ENCODE measurements around the gene KIF5C.

KIF5C gene

DNA sequence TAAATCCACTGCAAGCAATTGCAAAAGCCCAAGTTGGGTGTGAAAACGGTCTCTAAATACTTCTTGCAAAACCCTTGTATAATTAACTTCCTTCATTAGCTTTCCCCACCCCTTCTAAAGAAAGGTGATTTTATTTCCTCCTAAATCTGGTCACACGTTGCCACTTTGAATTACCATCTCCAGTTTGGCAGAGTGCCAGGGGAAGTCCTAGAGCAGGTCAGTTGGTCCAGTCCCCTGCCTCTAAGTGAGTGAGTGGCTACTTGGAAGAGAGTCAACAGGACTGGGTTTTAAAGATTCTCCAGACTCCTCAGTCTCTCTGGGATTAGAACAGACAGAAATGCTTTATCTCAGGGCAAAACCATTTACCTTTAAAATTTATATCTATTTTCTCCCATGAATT is 144.7 kb downstream of the KIF5C start:
- DNase-seq (ENCODE audit: low spot score) = no peak
- Histone ChIP-seq H3K14ac (ENCODE audit: low read length) (no peak overlapping the region), H3K9me3 (replicated peaks in 1 of 2; ENCODE audit: control insufficient read depth in 2 of 2, insufficient read depth in 1 of 2, low read depth in 1 of 2, low read length in 2 of 2) (no peaks in the 10 kb centered on the region), H3K18ac (ENCODE audit: low read length) (no peak overlapping the region), H3K4me2 (ENCODE audit: insufficient read depth, low read length, poor library complexity, severe bottlenecking) (no peak overlapping the region), H3K23ac (ENCODE audit: low read depth, low read length, poor library complexity) (no peak overlapping the region), H4K8ac (ENCODE audit: low read depth, low read length) (no peak overlapping the region), H2AK5ac (ENCODE audit: low read depth, low read length) (no peak overlapping the region), H3K27ac (replicated peaks; ENCODE audit: low read length) (no peak overlapping the region), H3K36me3 (replicated peaks in 1 of 2; ENCODE audit: control insufficient read depth in 2 of 2, insufficient read depth in 2 of 2, low read length in 2 of 2) (peaks cover 14 to 85% of the 10 kb centered on the region in 2 donors), H3K4me3 (ENCODE audit: low read length in 2 of 2) (no peak overlapping the region), H3K79me1 (ENCODE audit: low read depth, low read length) (no peaks in the 10 kb centered on the region), H2BK5ac (ENCODE audit: low read length) (no peak overlapping the region), H2BK120ac (ENCODE audit: low read depth, low read length) (no peak overlapping the region), H2BK15ac (ENCODE audit: low read length) (no peak overlapping the region), H2BK12ac (ENCODE audit: low read length) (no peak overlapping the region), H3K27me3 (ENCODE audit: control insufficient read depth in 3 of 3, insufficient read depth in 3 of 3, low read depth in 1 of 3, low read length in 3 of 3) (no peaks in the 10 kb centered on the region), H4K91ac (ENCODE audit: low read depth, low read length, poor library complexity) (no peak overlapping the region), H2AFZ (ENCODE audit: low read length) (no peak overlapping the region), H3K4ac (ENCODE audit: low read length) (no peak overlapping the region), H3K9ac (ENCODE audit: low read depth, low read length, poor library complexity) (no peak overlapping the region), H3K4me1 (ENCODE audit: control insufficient read depth in 2 of 2, insufficient read depth in 1 of 2, low read depth in 1 of 2, low read length in 2 of 2) (no peaks in the 10 kb centered on the region)
- WGBS, 2 donors (ENCODE audit: extremely low coverage in 2 of 2, insufficient read length in 2 of 2, insufficient replicate concordance in 1 of 2) = no CpG with 5 or more reads among the region's 2 CpGs

DNA sequence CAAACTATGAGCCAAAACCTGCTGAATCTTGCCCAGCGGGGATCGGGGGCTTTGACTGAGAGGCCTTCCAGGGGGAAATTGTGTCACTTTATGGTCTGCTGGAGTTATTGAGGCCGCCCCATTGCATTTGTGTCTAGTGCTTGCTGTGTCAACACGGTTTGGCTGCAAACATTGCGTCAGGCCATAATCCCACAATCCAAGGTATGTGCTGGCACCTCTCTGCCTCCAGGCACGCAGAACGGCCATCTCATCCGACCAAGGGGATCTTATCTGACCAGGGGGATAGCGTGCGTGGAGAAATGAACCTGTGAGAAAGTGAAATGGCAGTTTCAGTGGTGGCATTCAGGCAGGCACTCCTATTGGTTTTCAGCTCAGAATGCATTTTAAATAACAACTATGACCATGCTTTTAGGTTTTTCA is 145.4 kb downstream of the KIF5C start:
- H4K8ac ChIP-seq (ENCODE audit: low read depth, low read length) = no peak overlapping the region
- no peak overlapping the region for H2BK5ac ChIP-seq (ENCODE audit: low read length)
- H2BK120ac ChIP-seq (ENCODE audit: low read depth, low read length) = no peak overlapping the region
- WGBS, 2 donors (ENCODE audit: extremely low coverage in 2 of 2, insufficient read length in 2 of 2, insufficient replicate concordance in 1 of 2) = no CpG with 5 or more reads among the region's 10 CpGs
- H2BK12ac ChIP-seq (ENCODE audit: low read length) = no peak overlapping the region
- no peaks in the 10 kb centered on the region for H3K4me1 ChIP-seq (ENCODE audit: control insufficient read depth in 2 of 2, insufficient read depth in 1 of 2, low read depth in 1 of 2, low read length in 2 of 2)
- no peak overlapping the region for H4K91ac ChIP-seq (ENCODE audit: low read depth, low read length, poor library complexity)
- H3K79me1 ChIP-seq (ENCODE audit: low read depth, low read length) = no peaks in the 10 kb centered on the region
- no peak overlapping the region for H3K18ac ChIP-seq (ENCODE audit: low read length)
- H3K14ac ChIP-seq (ENCODE audit: low read length) = no peak overlapping the region
- H3K27ac ChIP-seq (replicated peaks; ENCODE audit: low read length) = no peak overlapping the region
- H2BK15ac ChIP-seq (ENCODE audit: low read length) = no peak overlapping the region
- H2AK5ac ChIP-seq (ENCODE audit: low read depth, low read length) = no peak overlapping the region
- no peak overlapping the region for H3K23ac ChIP-seq (ENCODE audit: low read depth, low read length, poor library complexity)
- H3K4me2 ChIP-seq (ENCODE audit: insufficient read depth, low read length, poor library complexity, severe bottlenecking) = no peak overlapping the region
- no peaks in the 10 kb centered on the region for H3K27me3 ChIP-seq (ENCODE audit: control insufficient read depth in 3 of 3, insufficient read depth in 3 of 3, low read depth in 1 of 3, low read length in 3 of 3)
- H3K4ac ChIP-seq (ENCODE audit: low read length) = no peak overlapping the region
- H2AFZ ChIP-seq (ENCODE audit: low read length) = no peak overlapping the region
- H3K9ac ChIP-seq (ENCODE audit: low read depth, low read length, poor library complexity) = no peak overlapping the region
- H3K4me3 ChIP-seq (ENCODE audit: low read length in 2 of 2) = no peak overlapping the region
- H3K9me3 ChIP-seq (replicated peaks in 1 of 2; ENCODE audit: control insufficient read depth in 2 of 2, insufficient read depth in 1 of 2, low read depth in 1 of 2, low read length in 2 of 2) = no peaks in the 10 kb centered on the region
- peaks cover 14 to 78% of the 10 kb centered on the region in 2 donors for H3K36me3 ChIP-seq (replicated peaks in 1 of 2; ENCODE audit: control insufficient read depth in 2 of 2, insufficient read depth in 2 of 2, low read length in 2 of 2)
- DNase-seq (ENCODE audit: low spot score) = no peak

DNA sequence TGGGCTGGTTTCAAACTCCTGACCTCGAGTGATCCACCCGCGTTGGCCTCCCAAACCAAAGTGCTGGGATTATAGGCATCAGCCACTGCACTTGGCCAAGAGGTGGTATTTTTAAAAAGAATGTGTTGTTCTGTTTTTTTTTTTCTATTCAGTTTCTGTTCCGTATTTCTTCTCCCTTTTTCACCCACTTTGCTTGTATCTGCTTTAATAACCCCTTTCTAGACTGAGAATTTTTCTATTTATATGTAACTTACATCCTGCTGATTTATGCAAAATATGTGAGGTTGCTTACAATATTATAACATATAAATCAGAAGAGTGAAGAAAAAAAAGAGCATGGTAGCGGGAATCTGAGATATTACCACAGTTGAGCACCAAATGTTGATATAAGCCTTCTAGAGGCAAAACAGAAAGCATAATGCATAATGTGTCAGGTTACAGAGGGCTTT is 146.3 kb downstream of the KIF5C start:
- Histone ChIP-seq H2AK5ac (ENCODE audit: low read depth, low read length) (no peak overlapping the region), H3K27ac (replicated peaks; ENCODE audit: low read length) (no peak overlapping the region), H3K27me3 (ENCODE audit: control insufficient read depth in 3 of 3, insufficient read depth in 3 of 3, low read depth in 1 of 3, low read length in 3 of 3) (no peaks in the 10 kb centered on the region), H3K4me3 (ENCODE audit: low read length in 2 of 2) (no peak overlapping the region), H2BK12ac (ENCODE audit: low read length) (no peak overlapping the region), H3K4ac (ENCODE audit: low read length) (no peak overlapping the region), H2BK5ac (ENCODE audit: low read length) (no peak overlapping the region), H2BK15ac (ENCODE audit: low read length) (no peak overlapping the region), H4K8ac (ENCODE audit: low read depth, low read length) (no peak overlapping the region), H3K79me1 (ENCODE audit: low read depth, low read length) (no peaks in the 10 kb centered on the region), H3K4me2 (ENCODE audit: insufficient read depth, low read length, poor library complexity, severe bottlenecking) (no peak overlapping the region), H3K4me1 (ENCODE audit: control insufficient read depth in 2 of 2, insufficient read depth in 1 of 2, low read depth in 1 of 2, low read length in 2 of 2) (no peaks in the 10 kb centered on the region), H3K18ac (ENCODE audit: low read length) (no peak overlapping the region), H2AFZ (ENCODE audit: low read length) (no peak overlapping the region), H2BK120ac (ENCODE audit: low read depth, low read length) (no peak overlapping the region), H3K9me3 (replicated peaks in 1 of 2; ENCODE audit: control insufficient read depth in 2 of 2, insufficient read depth in 1 of 2, low read depth in 1 of 2, low read length in 2 of 2) (no peaks in the 10 kb centered on the region), H3K14ac (ENCODE audit: low read length) (no peak overlapping the region), H3K9ac (ENCODE audit: low read depth, low read length, poor library complexity) (no peak overlapping the region), H3K36me3 (replicated peaks in 1 of 2; ENCODE audit: control insufficient read depth in 2 of 2, insufficient read depth in 2 of 2, low read length in 2 of 2) (peaks cover 11 to 70% of the 10 kb centered on the region in 2 donors), H4K91ac (ENCODE audit: low read depth, low read length, poor library complexity) (no peak overlapping the region), H3K23ac (ENCODE audit: low read depth, low read length, poor library complexity) (no peak overlapping the region)
- no CpG with 5 or more reads among the region's 5 CpGs for WGBS, 2 donors (ENCODE audit: extremely low coverage in 2 of 2, insufficient read length in 2 of 2, insufficient replicate concordance in 1 of 2)
- no peak for DNase-seq (ENCODE audit: low spot score)

DNA sequence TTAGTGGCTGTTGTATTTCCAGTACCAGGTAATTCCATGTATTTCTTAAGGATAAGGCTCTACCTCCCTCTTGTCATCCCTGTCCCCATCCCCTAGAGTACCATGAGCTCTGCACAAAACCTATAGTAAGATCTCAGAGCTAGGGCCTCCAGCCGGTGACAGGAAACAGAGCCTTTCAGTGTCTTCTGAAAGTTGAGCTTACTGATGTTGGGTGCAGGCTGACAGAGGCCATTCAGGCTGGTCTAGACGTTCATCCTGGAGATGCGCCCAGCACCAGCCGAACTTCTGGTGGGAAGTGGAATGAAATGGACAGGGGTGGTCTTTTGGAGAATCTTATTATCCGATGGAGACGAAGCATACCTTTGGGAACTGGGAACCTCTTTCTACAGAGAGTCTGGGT is 146.7 kb downstream of the KIF5C start:
- no peak overlapping the region for H3K4me2 ChIP-seq (ENCODE audit: insufficient read depth, low read length, poor library complexity, severe bottlenecking)
- H2BK5ac ChIP-seq (ENCODE audit: low read length) = no peak overlapping the region
- no peak overlapping the region for H3K4ac ChIP-seq (ENCODE audit: low read length)
- H4K91ac ChIP-seq (ENCODE audit: low read depth, low read length, poor library complexity) = no peak overlapping the region
- no peak overlapping the region for H4K8ac ChIP-seq (ENCODE audit: low read depth, low read length)
- no peaks in the 10 kb centered on the region for H3K27me3 ChIP-seq (ENCODE audit: control insufficient read depth in 3 of 3, insufficient read depth in 3 of 3, low read depth in 1 of 3, low read length in 3 of 3)
- no peak overlapping the region for H3K14ac ChIP-seq (ENCODE audit: low read length)
- H3K18ac ChIP-seq (ENCODE audit: low read length) = no peak overlapping the region
- DNase-seq (ENCODE audit: low spot score) = no peak
- no peaks in the 10 kb centered on the region for H3K4me1 ChIP-seq (ENCODE audit: control insufficient read depth in 2 of 2, insufficient read depth in 1 of 2, low read depth in 1 of 2, low read length in 2 of 2)
- H3K79me1 ChIP-seq (ENCODE audit: low read depth, low read length) = no peaks in the 10 kb centered on the region
- H3K27ac ChIP-seq (replicated peaks; ENCODE audit: low read length) = no peak overlapping the region
- H2AFZ ChIP-seq (ENCODE audit: low read length) = no peak overlapping the region
- H2BK15ac ChIP-seq (ENCODE audit: low read length) = no peak overlapping the region
- no peak overlapping the region for H3K23ac ChIP-seq (ENCODE audit: low read depth, low read length, poor library complexity)
- H2BK12ac ChIP-seq (ENCODE audit: low read length) = no peak overlapping the region
- no peak overlapping the region for H3K9ac ChIP-seq (ENCODE audit: low read depth, low read length, poor library complexity)
- H3K9me3 ChIP-seq (replicated peaks in 1 of 2; ENCODE audit: control insufficient read depth in 2 of 2, insufficient read depth in 1 of 2, low read depth in 1 of 2, low read length in 2 of 2) = no peaks in the 10 kb centered on the region
- H2AK5ac ChIP-seq (ENCODE audit: low read depth, low read length) = no peak overlapping the region
- no peak overlapping the region for H2BK120ac ChIP-seq (ENCODE audit: low read depth, low read length)
- no peak overlapping the region for H3K4me3 ChIP-seq (ENCODE audit: low read length in 2 of 2)
- peaks cover 9 to 65% of the 10 kb centered on the region in 2 donors for H3K36me3 ChIP-seq (replicated peaks in 1 of 2; ENCODE audit: control insufficient read depth in 2 of 2, insufficient read depth in 2 of 2, low read length in 2 of 2)
- WGBS, 2 donors (ENCODE audit: extremely low coverage in 2 of 2, insufficient read length in 2 of 2, insufficient replicate concordance in 1 of 2) = no CpG with 5 or more reads among the region's 6 CpGs
